Measurements from ENCODE around the gene CACNA1A. TPM values are rescaled to one million over a fixed set of nuclear protein-coding genes. Genes with fewer than 3 reads are reported as not detected.

CACNA1A gene
- total and polyA plus RNA-seq, 2 of the 13 experiments (the other 11 are each of a cell fraction or from before 2014, with no cell fraction given), result not detected

GRCh38 chr19:13398182-13398581 lies 108.1 kb downstream of the CACNA1A start:
- DNase-seq (ENCODE audit: low spot score) (no peak), ATAC-seq (no peak), FAIRE-seq (no peak)
- Histone ChIP-seq H2AFZ (ENCODE audit: low read length) (no peak overlapping the region), H3K27me3 (ENCODE audit: control insufficient read depth in 1 of 2, insufficient read depth in 2 of 2, low read length in 2 of 2) (peaks cover 0 to 5% of the 10 kb centered on the region in 2 experiments; a peak in 2 of 5 replicates), H3K79me2 (ENCODE audit: insufficient read depth, low read length) (no peaks in the 10 kb centered on the region), H3K36me3 (replicated peaks in 1 of 2; ENCODE audit: control insufficient read depth in 1 of 2, insufficient read depth in 2 of 2, low read length in 2 of 2) (no peaks in the 10 kb centered on the region), H3K27ac (ENCODE audit: extremely low read length, insufficient read depth, low read length) (no peak overlapping the region), H4K20me1 (ENCODE audit: insufficient read depth, low read length) (no peaks in the 10 kb centered on the region), H3K4me2 (ENCODE audit: low read depth, low read length) (no peak overlapping the region), H3K9me3 (ENCODE audit: low read length) (no peaks in the 10 kb centered on the region), H3K9ac (ENCODE audit: insufficient read depth, low read depth, low read length) (no peak overlapping the region), H3K4me1 (ENCODE audit: insufficient read depth, low read length) (no peaks in the 10 kb centered on the region), H3K4me3 (replicated peaks in 1 of 3; ENCODE audit: insufficient read depth in 1 of 3, low read depth in 2 of 3, low read length in 3 of 3) (no peak overlapping the region)
- no TSS peak for BruUV-seq (replicated peaks)
- in situ Hi-C loops (cut with HindIII; ENCODE audit: extremely low pct_ligation_motif_present, low pct_unique_long_range_greater_than_20kb) (no loop called here), intact Hi-C loops (cut with micrococcal nuclease; ENCODE audit: unreplicated experiment) (no loop called here)
- CTCF ChIA-PET (ENCODE audit: low intra/inter-chr PET ratio, low total read pairs), result no interaction called here
- no peak for TF ChIP-seq DPF2 (CRISPR knock-in tag; IDR thresholded peaks at IDR 0.05; ENCODE audit: borderline replicate concordance, low read depth)
- no peak for TF ChIP-seq RAD21 (CRISPR knock-in tag; IDR thresholded peaks at IDR 0.05)
- TF ChIP-seq ZNF12 (CRISPR knock-in tag; IDR thresholded peaks at IDR 0.05), result peak; percentile 59
- no peak for TF ChIP-seq ZNF362 (CRISPR knock-in tag; IDR thresholded peaks at IDR 0.05; ENCODE audit: borderline replicate concordance)
- no peak for TF ChIP-seq MXD4 (CRISPR knock-in tag; IDR thresholded peaks at IDR 0.05)
- TF ChIP-seq ZNF280B (CRISPR knock-in tag; IDR thresholded peaks at IDR 0.05; ENCODE audit: borderline replicate concordance), result no peak
- 34% methylated on average over 4 of the region's 4 CpGs for WGBS (ENCODE audit: low lambda C conversion rate)
- POLR2A ChIA-PET, result no interaction called here

Data from HepG2 (cell line).